ENCODE measurements around the gene PHF21B. TPM values are rescaled to one million over a fixed set of nuclear protein-coding genes. Genes with fewer than 3 reads are reported as not detected.
"Not testable (repeated sequence)": the region's sequence is repeated elsewhere in the genome, so short reads cannot be mapped to it uniquely, and the experiment has no call there.

Gene PHF21B
- polyA plus RNA-seq, 3 donors: 0.01 to 0.34 (median 0.14) TPM

GRCh38 chr22:44930016-44930710 lies 79.6 kb downstream of the PHF21B start:
- H3K27ac ChIP-seq (ENCODE audit: low read depth, low read length): no peak overlapping the region
- 80 to 85% (median 84%) methylated on average over 13 of the region's 13 CpGs for WGBS, 3 donors

GRCh38 chr22:44929359-44930015 lies 80.3 kb downstream of the PHF21B start:
- 82 to 90% (median 89%) methylated on average over 18 of the region's 18 CpGs for WGBS, 3 donors

GRCh38 chr22:44928711-44929358 lies 81.0 kb downstream of the PHF21B start:
- 83 to 90% (median 88%) methylated on average over 17 to 18 of the region's 18 CpGs for WGBS, 3 donors

More at GRCh38 chr22:44929359-44930015, 80.3 kb downstream of the PHF21B start:
- no peak overlapping the region for H3K27ac ChIP-seq (ENCODE audit: low read depth, low read length)

GRCh38 chr22:44928136-44928463 lies 81.7 kb downstream of the PHF21B start:
- WGBS, 3 donors: 63 to 85% (median 81%) methylated on average over 11 of the region's 11 CpGs
- no peak overlapping the region for H3K27ac ChIP-seq (ENCODE audit: low read depth, low read length)

More at GRCh38 chr22:44928711-44929358, 81.0 kb downstream of the PHF21B start:
- H3K27ac ChIP-seq (ENCODE audit: low read depth, low read length): no peak overlapping the region

- H3K27ac ChIP-seq (ENCODE audit: low read depth, low read length): no peak overlapping the region
- WGBS, 3 donors: 38 to 71% (median 51%) methylated on average over 18 of the region's 18 CpGs
Observed at GRCh38 chr22:44927463-44928135, 82.2 kb downstream of the PHF21B start.

- 84 to 91% (median 90%) methylated on average over 32 of the region's 32 CpGs for WGBS, 3 donors
- H3K27ac ChIP-seq (ENCODE audit: low read depth, low read length): no peak overlapping the region
Observed at GRCh38 chr22:44926491-44927415, 83.1 kb downstream of the PHF21B start.

- H3K27ac ChIP-seq (ENCODE audit: low read depth, low read length): no peak overlapping the region
- 85 to 93% (median 92%) methylated on average over 11 of the region's 11 CpGs for WGBS, 3 donors
Observed at GRCh38 chr22:44926124-44926475, 83.7 kb downstream of the PHF21B start.

GRCh38 chr22:44925465-44926123 lies 84.2 kb downstream of the PHF21B start:
- no peak overlapping the region for H3K27ac ChIP-seq (ENCODE audit: low read depth, low read length)
- 78 to 88% (median 78%) methylated on average over 14 to 15 of the region's 15 CpGs for WGBS, 3 donors

GRCh38 chr22:44924710-44925109 lies 85.1 kb downstream of the PHF21B start:
- 82 to 89% (median 88%) methylated on average over 8 of the region's 8 CpGs for WGBS, 3 donors

GRCh38 chr22:44924098-44924497 lies 85.7 kb downstream of the PHF21B start:
- 63 to 79% (median 78%) methylated on average over 5 of the region's 5 CpGs for WGBS, 3 donors

More at GRCh38 chr22:44924710-44925109, 85.1 kb downstream of the PHF21B start:
- H3K27ac ChIP-seq (ENCODE audit: low read depth, low read length): no peak overlapping the region

GRCh38 chr22:44921766-44922165 lies 88.0 kb downstream of the PHF21B start:
- WGBS, 3 donors: 84 to 96% (median 94%) methylated on average over 7 to 11 of the region's 11 CpGs
- not testable (repeated sequence) for H3K27ac ChIP-seq (ENCODE audit: low read depth, low read length)

More at GRCh38 chr22:44924098-44924497, 85.7 kb downstream of the PHF21B start:
- no peak overlapping the region for H3K27ac ChIP-seq (ENCODE audit: low read depth, low read length)

- no peak overlapping the region for H3K27ac ChIP-seq (ENCODE audit: low read depth, low read length)
- WGBS, 3 donors: 80 to 91% (median 89%) methylated on average over 14 of the region's 14 CpGs
Observed at GRCh38 chr22:44920183-44920582, 89.6 kb downstream of the PHF21B start.

GRCh38 chr22:44919691-44920090 lies 90.1 kb downstream of the PHF21B start:
- no peak overlapping the region for H3K27ac ChIP-seq (ENCODE audit: low read depth, low read length)
- 77 to 83% (median 83%) methylated on average over 10 of the region's 10 CpGs for WGBS, 3 donors

- 89 to 90% (median 89%) methylated on average over 8 of the region's 8 CpGs for WGBS, 3 donors
- no peak overlapping the region for H3K27ac ChIP-seq (ENCODE audit: low read depth, low read length)
Observed at GRCh38 chr22:44918925-44919392, 90.8 kb downstream of the PHF21B start.

GRCh38 chr22:44918166-44918924 lies 91.5 kb downstream of the PHF21B start:
- WGBS, 3 donors: 62 to 89% (median 80%) methylated on average over 18 of the region's 18 CpGs
- no peak overlapping the region for H3K27ac ChIP-seq (ENCODE audit: low read depth, low read length)

- H3K27ac ChIP-seq (ENCODE audit: low read depth, low read length): no peak overlapping the region
- 84 to 88% (median 88%) methylated on average over 19 of the region's 19 CpGs for WGBS, 3 donors
Observed at GRCh38 chr22:44917372-44918165, 92.2 kb downstream of the PHF21B start.

Data from adipose tissue (tissue), 3 donors.